Measurements from ENCODE around the gene MUC6. TPM values are rescaled to one million over a fixed set of nuclear protein-coding genes. Genes with fewer than 3 reads are reported as not detected.
A peak's percentile ranks its signal among the peaks of the same experiment; 100 is the strongest.

MUC6 gene
- total and polyA plus RNA-seq, 9 of the 15 experiments (the other 6 are each of a cell fraction or from before 2014, with no cell fraction given): not detected

DNA sequence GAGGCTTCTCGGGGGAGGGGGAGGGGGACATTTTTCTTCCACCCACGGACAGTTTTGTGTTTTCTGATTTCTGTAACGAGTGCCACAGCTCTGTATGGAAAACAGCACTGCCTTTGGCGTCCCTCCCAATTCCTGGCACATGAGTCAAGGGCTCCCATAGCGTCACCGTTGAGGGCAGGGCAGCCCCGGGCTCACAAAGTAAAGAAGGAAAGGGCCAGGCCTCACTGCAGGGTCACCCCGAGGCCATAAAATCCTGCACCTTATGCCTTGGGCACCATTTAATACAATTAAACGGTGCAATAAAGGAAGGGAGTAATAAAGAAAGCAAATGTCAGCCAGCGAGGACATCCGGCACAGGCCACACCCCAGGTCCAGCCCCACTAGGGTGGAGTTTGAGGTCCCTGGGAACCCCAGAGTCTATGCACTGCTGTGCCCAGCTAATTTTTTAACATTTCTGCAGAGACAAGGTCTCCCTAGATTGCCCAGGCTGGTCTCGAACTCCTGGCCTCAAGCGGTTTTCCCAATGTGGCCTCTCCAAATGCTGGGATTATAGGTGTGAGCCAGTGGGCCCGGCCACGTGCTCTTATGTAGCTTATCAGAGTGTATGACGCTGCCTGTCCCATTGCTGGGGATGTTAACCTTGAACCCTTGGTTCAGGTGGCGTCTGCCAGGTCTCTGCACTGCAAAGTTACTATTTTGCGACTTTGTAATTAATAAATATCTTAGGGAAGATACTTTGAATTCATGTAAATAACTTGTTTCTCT is 24.5 kb upstream of the MUC6 start:
- no peak overlapping the region for H2AFZ ChIP-seq (ENCODE audit: low read depth, low read length)
- H3K36me3 ChIP-seq (ENCODE audit: control insufficient read depth, insufficient read depth, low read length): no peaks in the 10 kb centered on the region
- no peak overlapping the region for H3K9ac ChIP-seq (ENCODE audit: insufficient read depth in 1 of 2, low read depth in 2 of 2, low read length in 2 of 2)
- no peak overlapping the region for H3K27ac ChIP-seq (ENCODE audit: extremely low read depth, low read depth, low read length)
- CTCF ChIA-PET (ENCODE audit: low intra/inter-chr PET ratio): no interaction called here
- peak; percentile 73 for TF ChIP-seq L3MBTL2 (IDR thresholded peaks at IDR 0.05)
- TF ChIP-seq SNIP1 (IDR thresholded peaks at IDR 0.05; ENCODE audit: low read depth): 0 out of 2 replicates have a peak, but pooled peaks have one; percentile 46
- TF ChIP-seq, protein P1, sequence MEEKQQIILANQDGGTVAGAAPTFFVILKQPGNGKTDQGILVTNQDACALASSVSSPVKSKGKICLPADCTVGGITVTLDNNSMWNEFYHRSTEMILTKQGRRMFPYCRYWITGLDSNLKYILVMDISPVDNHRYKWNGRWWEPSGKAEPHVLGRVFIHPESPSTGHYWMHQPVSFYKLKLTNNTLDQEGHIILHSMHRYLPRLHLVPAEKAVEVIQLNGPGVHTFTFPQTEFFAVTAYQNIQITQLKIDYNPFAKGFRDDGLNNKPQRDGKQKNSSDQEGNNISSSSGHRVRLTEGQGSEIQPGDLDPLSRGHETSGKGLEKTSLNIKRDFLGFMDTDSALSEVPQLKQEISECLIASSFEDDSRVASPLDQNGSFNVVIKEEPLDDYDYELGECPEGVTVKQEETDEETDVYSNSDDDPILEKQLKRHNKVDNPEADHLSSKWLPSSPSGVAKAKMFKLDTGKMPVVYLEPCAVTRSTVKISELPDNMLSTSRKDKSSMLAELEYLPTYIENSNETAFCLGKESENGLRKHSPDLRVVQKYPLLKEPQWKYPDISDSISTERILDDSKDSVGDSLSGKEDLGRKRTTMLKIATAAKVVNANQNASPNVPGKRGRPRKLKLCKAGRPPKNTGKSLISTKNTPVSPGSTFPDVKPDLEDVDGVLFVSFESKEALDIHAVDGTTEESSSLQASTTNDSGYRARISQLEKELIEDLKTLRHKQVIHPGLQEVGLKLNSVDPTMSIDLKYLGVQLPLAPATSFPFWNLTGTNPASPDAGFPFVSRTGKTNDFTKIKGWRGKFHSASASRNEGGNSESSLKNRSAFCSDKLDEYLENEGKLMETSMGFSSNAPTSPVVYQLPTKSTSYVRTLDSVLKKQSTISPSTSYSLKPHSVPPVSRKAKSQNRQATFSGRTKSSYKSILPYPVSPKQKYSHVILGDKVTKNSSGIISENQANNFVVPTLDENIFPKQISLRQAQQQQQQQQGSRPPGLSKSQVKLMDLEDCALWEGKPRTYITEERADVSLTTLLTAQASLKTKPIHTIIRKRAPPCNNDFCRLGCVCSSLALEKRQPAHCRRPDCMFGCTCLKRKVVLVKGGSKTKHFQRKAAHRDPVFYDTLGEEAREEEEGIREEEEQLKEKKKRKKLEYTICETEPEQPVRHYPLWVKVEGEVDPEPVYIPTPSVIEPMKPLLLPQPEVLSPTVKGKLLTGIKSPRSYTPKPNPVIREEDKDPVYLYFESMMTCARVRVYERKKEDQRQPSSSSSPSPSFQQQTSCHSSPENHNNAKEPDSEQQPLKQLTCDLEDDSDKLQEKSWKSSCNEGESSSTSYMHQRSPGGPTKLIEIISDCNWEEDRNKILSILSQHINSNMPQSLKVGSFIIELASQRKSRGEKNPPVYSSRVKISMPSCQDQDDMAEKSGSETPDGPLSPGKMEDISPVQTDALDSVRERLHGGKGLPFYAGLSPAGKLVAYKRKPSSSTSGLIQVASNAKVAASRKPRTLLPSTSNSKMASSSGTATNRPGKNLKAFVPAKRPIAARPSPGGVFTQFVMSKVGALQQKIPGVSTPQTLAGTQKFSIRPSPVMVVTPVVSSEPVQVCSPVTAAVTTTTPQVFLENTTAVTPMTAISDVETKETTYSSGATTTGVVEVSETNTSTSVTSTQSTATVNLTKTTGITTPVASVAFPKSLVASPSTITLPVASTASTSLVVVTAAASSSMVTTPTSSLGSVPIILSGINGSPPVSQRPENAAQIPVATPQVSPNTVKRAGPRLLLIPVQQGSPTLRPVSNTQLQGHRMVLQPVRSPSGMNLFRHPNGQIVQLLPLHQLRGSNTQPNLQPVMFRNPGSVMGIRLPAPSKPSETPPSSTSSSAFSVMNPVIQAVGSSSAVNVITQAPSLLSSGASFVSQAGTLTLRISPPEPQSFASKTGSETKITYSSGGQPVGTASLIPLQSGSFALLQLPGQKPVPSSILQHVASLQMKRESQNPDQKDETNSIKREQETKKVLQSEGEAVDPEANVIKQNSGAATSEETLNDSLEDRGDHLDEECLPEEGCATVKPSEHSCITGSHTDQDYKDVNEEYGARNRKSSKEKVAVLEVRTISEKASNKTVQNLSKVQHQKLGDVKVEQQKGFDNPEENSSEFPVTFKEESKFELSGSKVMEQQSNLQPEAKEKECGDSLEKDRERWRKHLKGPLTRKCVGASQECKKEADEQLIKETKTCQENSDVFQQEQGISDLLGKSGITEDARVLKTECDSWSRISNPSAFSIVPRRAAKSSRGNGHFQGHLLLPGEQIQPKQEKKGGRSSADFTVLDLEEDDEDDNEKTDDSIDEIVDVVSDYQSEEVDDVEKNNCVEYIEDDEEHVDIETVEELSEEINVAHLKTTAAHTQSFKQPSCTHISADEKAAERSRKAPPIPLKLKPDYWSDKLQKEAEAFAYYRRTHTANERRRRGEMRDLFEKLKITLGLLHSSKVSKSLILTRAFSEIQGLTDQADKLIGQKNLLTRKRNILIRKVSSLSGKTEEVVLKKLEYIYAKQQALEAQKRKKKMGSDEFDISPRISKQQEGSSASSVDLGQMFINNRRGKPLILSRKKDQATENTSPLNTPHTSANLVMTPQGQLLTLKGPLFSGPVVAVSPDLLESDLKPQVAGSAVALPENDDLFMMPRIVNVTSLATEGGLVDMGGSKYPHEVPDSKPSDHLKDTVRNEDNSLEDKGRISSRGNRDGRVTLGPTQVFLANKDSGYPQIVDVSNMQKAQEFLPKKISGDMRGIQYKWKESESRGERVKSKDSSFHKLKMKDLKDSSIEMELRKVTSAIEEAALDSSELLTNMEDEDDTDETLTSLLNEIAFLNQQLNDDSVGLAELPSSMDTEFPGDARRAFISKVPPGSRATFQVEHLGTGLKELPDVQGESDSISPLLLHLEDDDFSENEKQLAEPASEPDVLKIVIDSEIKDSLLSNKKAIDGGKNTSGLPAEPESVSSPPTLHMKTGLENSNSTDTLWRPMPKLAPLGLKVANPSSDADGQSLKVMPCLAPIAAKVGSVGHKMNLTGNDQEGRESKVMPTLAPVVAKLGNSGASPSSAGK (IDR thresholded peaks at IDR 0.05): peak; percentile 60
- TF ChIP-seq ZNF586 (CRISPR knock-in tag; conservative IDR thresholded peaks at IDR 0.05): no peak
- no peak for TF ChIP-seq SMARCC2 (IDR thresholded peaks at IDR 0.05; ENCODE audit: low read depth)
- no peak overlapping the region for H3K4me2 ChIP-seq (ENCODE audit: insufficient read depth, low read length)
- no peaks in the 10 kb centered on the region for H3K79me2 ChIP-seq (ENCODE audit: control insufficient read depth, insufficient read depth, low read length)
- intact Hi-C loops (cut with micrococcal nuclease) (no loop called here), in situ Hi-C loops (cut with MboI) (no loop called here)
- peaks cover 23 to 55% of the 10 kb centered on the region in 2 experiments for H3K27me3 ChIP-seq (ENCODE audit: control insufficient read depth in 2 of 2, insufficient read depth in 2 of 2, low read length in 2 of 2)
- no peak for DNase-seq (ENCODE audit: extremely low read depth in 1 of 4, low spot score in 3 of 4)
- no peaks in the 10 kb centered on the region for H3K9me1 ChIP-seq (ENCODE audit: control insufficient read depth, insufficient read depth, low read length)
- POLR2A ChIA-PET: no interaction called here
- BruUV-seq (replicated peaks): no TSS peak
- 3% methylated on average over 18 of the region's 18 CpGs for WGBS (ENCODE audit: insufficient coverage, low coverage, missing lambda C conversion rate)
- H4K20me1 ChIP-seq (replicated peaks; ENCODE audit: control insufficient read depth, insufficient read depth, low read length): no peaks in the 10 kb centered on the region
- ATAC-seq: no peak
- H3K9me3 ChIP-seq (replicated peaks; ENCODE audit: control insufficient read depth, insufficient read depth, low read depth, low read length): peaks cover 5% of the 10 kb centered on the region
- H3K4me3 ChIP-seq: no peak overlapping the region
- peaks cover 0 to 11% of the 10 kb centered on the region in 2 experiments; a peak in 2 of 5 replicates for H3K4me1 ChIP-seq (replicated peaks in 1 of 2; ENCODE audit: control insufficient read depth in 2 of 2, insufficient read depth in 2 of 2, low read length in 2 of 2)
- FAIRE-seq: no peak

Data from K562 (cell line).